NT2/D1 (cell line): ENCODE results near the gene MYO1D.

Experiments
- DNase-seq: peaks from one replicate; pipeline ENCODE4 v3.0.0-alpha.2; 2011; ENCODE audit warnings: low read depth, low spot score
- H3K27me3 ChIP-seq: 2 replicates; pipeline ENCODE4 v1.6.0; 2011; ENCODE audit warnings: mild to moderate bottlenecking; ENCODE audit not compliant: insufficient read length, insufficient read depth
- H3K36me3 ChIP-seq: 2 replicates; pipeline ENCODE4 v1.6.1; 2011; ENCODE audit warnings: mild to moderate bottlenecking, low read length, mixed read lengths; ENCODE audit not compliant: insufficient read depth, insufficient read length
- H3K4me1 ChIP-seq: 2 replicates; pipeline ENCODE4 v1.5.1; 2011; ENCODE audit not compliant: insufficient read depth, insufficient read length
- H3K4me3 ChIP-seq: 2 replicates; pipeline ENCODE4 v1.5.1; 2011; ENCODE audit warnings: low read depth; ENCODE audit not compliant: insufficient read length
- H3K9ac ChIP-seq: 2 replicates; pipeline ENCODE4 v1.6.0; 2011; ENCODE audit warnings: low read depth; ENCODE audit not compliant: insufficient read length
- H3K9me3 ChIP-seq: 2 replicates; pipeline ENCODE4 v1.5.1; 2011; ENCODE audit warnings: mild to moderate bottlenecking, low read length; ENCODE audit not compliant: insufficient read depth
- SUZ12 ChIP-seq: IDR thresholded peaks from 2 replicates; pipeline ENCODE4 v1.6.1; 2011; ENCODE audit not compliant: insufficient read length, insufficient read depth; ENCODE audit errors: extremely low read depth
- YY1 ChIP-seq: IDR thresholded peaks from 2 replicates; pipeline ENCODE4 v1.6.1; 2011; ENCODE audit not compliant: insufficient read length, insufficient read depth
- ZNF274 ChIP-seq: IDR thresholded peaks from 2 replicates; pipeline ENCODE4 v1.6.1; 2011; ENCODE audit warnings: mild to moderate bottlenecking, low read depth, low read length

MYO1D gene

GRCh38 chr17:32602396-32602795 lies 274.5 kb downstream of the MYO1D start:
- DNase-seq = no peak
- Histone ChIP-seq H3K27me3 (no peaks in the 10 kb centered on the region), H3K9me3 (peaks cover 9% of the 10 kb centered on the region; the same call in 1 of the 2 replicates), H3K9ac (no peak overlapping the region), H3K36me3 (no peaks in the 10 kb centered on the region), H3K4me1 (no peaks in the 10 kb centered on the region), H3K4me3 (no peak overlapping the region)
- no peak for TF ChIP-seq YY1
- no peak for TF ChIP-seq ZNF274
- TF ChIP-seq SUZ12 = no peak

- TF ChIP-seq SUZ12 = no peak
- TF ChIP-seq ZNF274 = no peak
- TF ChIP-seq YY1 = no peak
- Histone ChIP-seq H3K4me1 (no peaks in the 10 kb centered on the region), H3K27me3 (no peaks in the 10 kb centered on the region), H3K9ac (no peak overlapping the region), H3K9me3 (peaks cover 9% of the 10 kb centered on the region; the same call in 1 of the 2 replicates), H3K4me3 (no peak overlapping the region), H3K36me3 (no peaks in the 10 kb centered on the region)
- no peak for DNase-seq
Measured at GRCh38 chr17:32601866-32602265, 275.1 kb downstream of the MYO1D start.

GRCh38 chr17:32596628-32597027 lies 280.3 kb downstream of the MYO1D start:
- Histone ChIP-seq H3K4me1 (no peaks in the 10 kb centered on the region), H3K9me3 (peaks cover 9% of the 10 kb centered on the region; the same call in 1 of the 2 replicates), H3K4me3 (no peak overlapping the region), H3K36me3 (no peaks in the 10 kb centered on the region), H3K9ac (no peak overlapping the region), H3K27me3 (no peaks in the 10 kb centered on the region)
- no peak for TF ChIP-seq SUZ12
- no peak for TF ChIP-seq ZNF274
- no peak for TF ChIP-seq YY1
- DNase-seq = no peak

- no peaks in the 10 kb centered on the region for H3K36me3 ChIP-seq
- TF ChIP-seq YY1 (no peak), SUZ12 (no peak), ZNF274 (no peak)
- peaks cover 9% of the 10 kb centered on the region; the same call in 1 of the 2 replicates for H3K9me3 ChIP-seq
- H3K27me3 ChIP-seq = no peaks in the 10 kb centered on the region
- no peak for DNase-seq
- H3K4me3 ChIP-seq = no peak overlapping the region
- no peaks in the 10 kb centered on the region for H3K4me1 ChIP-seq
- H3K9ac ChIP-seq = no peak overlapping the region
Measured at GRCh38 chr17:32596206-32596605, 280.7 kb downstream of the MYO1D start.

- TF ChIP-seq SUZ12 = no peak
- no peak for TF ChIP-seq ZNF274
- TF ChIP-seq YY1 = no peak
- H3K9me3 ChIP-seq = no peaks in the 10 kb centered on the region
Measured at GRCh38 chr17:32593003-32593402, 283.9 kb downstream of the MYO1D start.

GRCh38 chr17:32591405-32591804 lies 285.5 kb downstream of the MYO1D start:
- no peaks in the 10 kb centered on the region for H3K4me1 ChIP-seq
- H3K4me3 ChIP-seq = no peak overlapping the region
- H3K9me3 ChIP-seq = no peaks in the 10 kb centered on the region
- DNase-seq = no peak
- no peaks in the 10 kb centered on the region for H3K36me3 ChIP-seq
- H3K9ac ChIP-seq = no peak overlapping the region
- no peaks in the 10 kb centered on the region for H3K27me3 ChIP-seq
- TF ChIP-seq YY1 (no peak), SUZ12 (no peak), ZNF274 (no peak)

More at GRCh38 chr17:32593003-32593402, 283.9 kb downstream of the MYO1D start:
- Histone ChIP-seq H3K27me3 (no peaks in the 10 kb centered on the region), H3K9ac (no peak overlapping the region), H3K36me3 (no peaks in the 10 kb centered on the region), H3K4me1 (no peaks in the 10 kb centered on the region), H3K4me3 (no peak overlapping the region)
- DNase-seq = no peak

GRCh38 chr17:32590974-32591373 lies 285.9 kb downstream of the MYO1D start:
- H3K27me3 ChIP-seq = no peaks in the 10 kb centered on the region
- DNase-seq = no peak
- H3K4me3 ChIP-seq = no peak overlapping the region

GRCh38 chr17:32588982-32589381 lies 287.9 kb downstream of the MYO1D start:
- no peak overlapping the region for H3K4me3 ChIP-seq
- H3K9me3 ChIP-seq = no peaks in the 10 kb centered on the region
- no peaks in the 10 kb centered on the region for H3K27me3 ChIP-seq
- H3K9ac ChIP-seq = no peak overlapping the region
- peak; percentile 9 for DNase-seq
- TF ChIP-seq SUZ12 = no peak
- no peak for TF ChIP-seq YY1
- no peaks in the 10 kb centered on the region for H3K36me3 ChIP-seq
- H3K4me1 ChIP-seq = no peaks in the 10 kb centered on the region

More at GRCh38 chr17:32590974-32591373, 285.9 kb downstream of the MYO1D start:
- no peak for TF ChIP-seq SUZ12
- TF ChIP-seq ZNF274 = no peak
- TF ChIP-seq YY1 = no peak
- no peaks in the 10 kb centered on the region for H3K36me3 ChIP-seq
- H3K9me3 ChIP-seq = no peaks in the 10 kb centered on the region
- no peak overlapping the region for H3K9ac ChIP-seq
- H3K4me1 ChIP-seq = no peaks in the 10 kb centered on the region
